ENCODE results near the gene ATP11A. TPM values are rescaled to one million over a fixed set of nuclear protein-coding genes. Genes with fewer than 3 reads are reported as not detected.

ATP11A gene
- total and polyA plus RNA-seq, 2 donors (not counting 3 experiments of a cell fraction or from before 2014, with no cell fraction given): 16.5 to 88.1 TPM

GRCh38 chr13:112850273-112850672 is 160.4 kb downstream of the ATP11A start:
- Histone ChIP-seq H3K4me1 (ENCODE audit: control insufficient read depth, extremely low read depth, insufficient read depth, low read length) (no peaks in the 10 kb centered on the region), H3K36me3 (ENCODE audit: control insufficient read depth in 2 of 2, extremely low read depth in 1 of 2, insufficient read depth in 2 of 2, low read length in 2 of 2) (peaks cover 5 to 13% of the 10 kb centered on the region in 2 experiments), H3K9ac (replicated peaks; ENCODE audit: extremely low read depth, insufficient read depth, low read length) (no peak overlapping the region), H3K27me3 (ENCODE audit: control insufficient read depth in 2 of 2, insufficient read depth in 2 of 2, low read length in 2 of 2) (no peaks in the 10 kb centered on the region), H2AFZ (ENCODE audit: low read depth, low read length) (no peak overlapping the region), H3K9me3 (replicated peaks; ENCODE audit: control insufficient read depth, insufficient read depth, low read length) (no peaks in the 10 kb centered on the region), H3K9me1 (replicated peaks; ENCODE audit: control insufficient read depth, extremely low read depth, insufficient read depth, low read length) (no peaks in the 10 kb centered on the region), H3K27ac (ENCODE audit: insufficient read depth, low read depth, low read length) (no peak overlapping the region), H4K20me1 (replicated peaks; ENCODE audit: control insufficient read depth, extremely low read depth, insufficient read depth, low read length) (no peaks in the 10 kb centered on the region), H3K79me2 (ENCODE audit: control insufficient read depth, insufficient read depth, low read length) (no peaks in the 10 kb centered on the region), H3K4me2 (ENCODE audit: insufficient read depth, low read length) (no peak overlapping the region), H3K4me3 (replicated peaks in 1 of 3; ENCODE audit: insufficient read depth in 1 of 3, low read depth in 1 of 3, low read length in 3 of 3) (no peak overlapping the region)
- FAIRE-seq (no peak), DNase-seq (ENCODE audit: low read depth, low spot score) (no peak)
- ChIA-PET POLR2A (no interaction called here), CTCF (interaction anchor here (1.2 kb wide), 1 partner anchor 24 kb away, joined by 3 read pairs; no protein-coding TSS in a partner anchor)
- dilution Hi-C loops (cut with MboI; ENCODE audit: extremely low pct_ligation_motif_present, low sequenced_read_pairs): no loop called here
- no TSS peak for BruUV-seq (replicated peaks)
- TF ChIP-seq EZH2 (IDR thresholded peaks at IDR 0.05; ENCODE audit: borderline replicate concordance, low read depth, low read length, severe bottlenecking) (no peak), JUN (IDR thresholded peaks at IDR 0.05; ENCODE audit: borderline replicate concordance, insufficient read depth, insufficient read length, low read depth) (no peak), GATA2 (IDR thresholded peaks at IDR 0.05; ENCODE audit: insufficient read depth, insufficient read length, low read depth, low read length) (no peak), POLR2A (IDR thresholded peaks at IDR 0.05; ENCODE audit: low read depth, low read length) (no peak), MYC (IDR thresholded peaks at IDR 0.05; ENCODE audit: low read depth, low read length) (no peak), CTCF (IDR thresholded peaks at IDR 0.05; ENCODE audit: extremely low read depth in 1 of 2, insufficient read depth in 1 of 2, low read depth in 1 of 2, low read length in 2 of 2) (no peak), FOS (IDR thresholded peaks at IDR 0.05; ENCODE audit: borderline replicate concordance, insufficient read depth, low read length) (no peak), POLR2AphosphoS5 (IDR thresholded peaks at IDR 0.05; ENCODE audit: insufficient read depth, low read depth, low read length) (no peak)
- TF ChIP-seq, protein P1, sequence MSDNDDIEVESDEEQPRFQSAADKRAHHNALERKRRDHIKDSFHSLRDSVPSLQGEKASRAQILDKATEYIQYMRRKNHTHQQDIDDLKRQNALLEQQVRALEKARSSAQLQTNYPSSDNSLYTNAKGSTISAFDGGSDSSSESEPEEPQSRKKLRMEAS (IDR thresholded peaks at IDR 0.05; ENCODE audit: insufficient read depth, insufficient read length): no peak
- intact Hi-C loops (cut with micrococcal nuclease): no loop called here

Measured in endothelial cell of umbilical vein (primary cell).